Measurements from ENCODE around the gene DMRTB1. TPM values are rescaled to one million over a fixed set of nuclear protein-coding genes. Genes with fewer than 3 reads are reported as not detected.

The DMRTB1 gene
- total RNA-seq, 1 donor from 2014 or later, result not detected

- TF ChIP-seq, protein P1, sequence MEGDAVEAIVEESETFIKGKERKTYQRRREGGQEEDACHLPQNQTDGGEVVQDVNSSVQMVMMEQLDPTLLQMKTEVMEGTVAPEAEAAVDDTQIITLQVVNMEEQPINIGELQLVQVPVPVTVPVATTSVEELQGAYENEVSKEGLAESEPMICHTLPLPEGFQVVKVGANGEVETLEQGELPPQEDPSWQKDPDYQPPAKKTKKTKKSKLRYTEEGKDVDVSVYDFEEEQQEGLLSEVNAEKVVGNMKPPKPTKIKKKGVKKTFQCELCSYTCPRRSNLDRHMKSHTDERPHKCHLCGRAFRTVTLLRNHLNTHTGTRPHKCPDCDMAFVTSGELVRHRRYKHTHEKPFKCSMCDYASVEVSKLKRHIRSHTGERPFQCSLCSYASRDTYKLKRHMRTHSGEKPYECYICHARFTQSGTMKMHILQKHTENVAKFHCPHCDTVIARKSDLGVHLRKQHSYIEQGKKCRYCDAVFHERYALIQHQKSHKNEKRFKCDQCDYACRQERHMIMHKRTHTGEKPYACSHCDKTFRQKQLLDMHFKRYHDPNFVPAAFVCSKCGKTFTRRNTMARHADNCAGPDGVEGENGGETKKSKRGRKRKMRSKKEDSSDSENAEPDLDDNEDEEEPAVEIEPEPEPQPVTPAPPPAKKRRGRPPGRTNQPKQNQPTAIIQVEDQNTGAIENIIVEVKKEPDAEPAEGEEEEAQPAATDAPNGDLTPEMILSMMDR (IDR thresholded peaks at IDR 0.05), result no peak
- no peak overlapping the region for H3K27ac Mint-ChIP-seq (ENCODE audit: unreplicated experiment)
- no peak for DNase-seq (ENCODE audit: low spot score)
- peaks cover 4% of the 10 kb centered on the region for H3K36me3 Mint-ChIP-seq (ENCODE audit: low read depth)
- no peaks in the 10 kb centered on the region for H3K4me1 Mint-ChIP-seq (ENCODE audit: low read depth)
- no peaks in the 10 kb centered on the region for H3K9me3 Mint-ChIP-seq (ENCODE audit: low read depth)
- no peak overlapping the region for H3K4me3 Mint-ChIP-seq (ENCODE audit: unreplicated experiment)
- H3K27me3 Mint-ChIP-seq (ENCODE audit: low read depth), result peaks cover 21% of the 10 kb centered on the region
Measured at GRCh38 chr1:53435151-53435550, 24.0 kb upstream of the DMRTB1 start.

DNA sequence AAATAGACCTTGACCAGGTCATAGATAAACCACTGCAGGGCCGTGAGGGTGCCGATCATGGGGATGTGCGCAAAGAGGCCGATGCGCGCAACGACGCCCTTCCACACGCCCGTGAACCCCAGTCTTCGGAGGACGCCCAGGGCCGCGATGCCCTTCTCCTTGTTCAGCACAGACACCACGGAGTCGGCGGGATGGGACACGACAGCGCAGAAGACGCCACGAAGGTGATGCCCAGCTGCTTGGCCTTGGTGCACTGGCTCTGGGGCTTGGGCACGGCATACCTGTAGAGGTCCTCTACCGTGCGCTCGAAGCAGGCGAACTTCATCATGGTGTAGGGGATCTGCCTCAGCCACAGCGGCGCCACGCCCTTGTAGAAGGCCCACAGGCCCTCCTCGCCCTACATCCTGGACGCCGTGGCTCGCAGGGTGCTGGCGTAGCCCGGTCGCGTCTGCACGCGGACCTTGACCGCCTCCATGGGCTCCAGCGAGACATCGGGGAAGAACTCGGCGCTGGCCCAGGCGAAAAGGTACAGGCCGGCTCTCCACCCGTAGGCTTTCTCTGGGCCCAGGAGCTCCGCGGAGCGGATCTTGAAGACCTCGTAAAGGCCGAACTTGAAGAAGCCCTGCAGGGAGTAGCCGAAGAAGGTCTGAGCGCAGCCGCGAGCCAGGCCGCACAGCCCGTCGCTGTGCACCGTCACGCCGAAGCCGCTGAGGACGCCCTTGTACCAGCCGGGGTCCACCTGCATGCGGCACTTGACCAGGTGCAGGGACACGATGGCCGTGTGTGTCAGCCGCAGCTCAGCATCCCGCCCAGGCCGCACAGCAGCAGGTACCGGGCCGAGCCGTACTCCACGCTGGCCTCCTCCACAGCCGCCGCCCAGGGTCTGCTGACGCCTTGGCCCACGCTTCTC is 20.5 kb upstream of the DMRTB1 start:
- TF ChIP-seq, protein P1 (IDR thresholded peaks at IDR 0.05), result no peak
- Mint-ChIP-seq H3K27me3 (ENCODE audit: low read depth) (peaks cover 11% of the 10 kb centered on the region), H3K9me3 (ENCODE audit: low read depth) (no peaks in the 10 kb centered on the region), H3K27ac (ENCODE audit: unreplicated experiment) (no peak overlapping the region), H3K4me1 (ENCODE audit: low read depth) (no peaks in the 10 kb centered on the region), H3K4me3 (ENCODE audit: unreplicated experiment) (no peak overlapping the region), H3K36me3 (ENCODE audit: low read depth) (no peaks in the 10 kb centered on the region)
- no peak for DNase-seq (ENCODE audit: low spot score)

GRCh38 chr1:53439337-53440207 is 19.6 kb upstream of the DMRTB1 start:
- Mint-ChIP-seq H3K36me3 (ENCODE audit: low read depth) (no peaks in the 10 kb centered on the region), H3K9me3 (ENCODE audit: low read depth) (no peaks in the 10 kb centered on the region), H3K4me1 (ENCODE audit: low read depth) (no peaks in the 10 kb centered on the region), H3K27me3 (ENCODE audit: low read depth) (peaks cover 11% of the 10 kb centered on the region), H3K4me3 (ENCODE audit: unreplicated experiment) (no peak overlapping the region), H3K27ac (ENCODE audit: unreplicated experiment) (no peak overlapping the region)
- no peak for DNase-seq (ENCODE audit: low spot score)
- TF ChIP-seq, protein P1 (IDR thresholded peaks at IDR 0.05), result no peak

GRCh38 chr1:53440633-53441032 is 18.6 kb upstream of the DMRTB1 start:
- no peak for DNase-seq (ENCODE audit: low spot score)
- Mint-ChIP-seq H3K27me3 (ENCODE audit: low read depth) (peaks cover 9% of the 10 kb centered on the region), H3K9me3 (ENCODE audit: low read depth) (no peaks in the 10 kb centered on the region), H3K27ac (ENCODE audit: unreplicated experiment) (no peak overlapping the region), H3K4me3 (ENCODE audit: unreplicated experiment) (no peak overlapping the region), H3K4me1 (ENCODE audit: low read depth) (no peaks in the 10 kb centered on the region), H3K36me3 (ENCODE audit: low read depth) (no peaks in the 10 kb centered on the region)
- TF ChIP-seq, protein P1 (IDR thresholded peaks at IDR 0.05), result no peak

DNA sequence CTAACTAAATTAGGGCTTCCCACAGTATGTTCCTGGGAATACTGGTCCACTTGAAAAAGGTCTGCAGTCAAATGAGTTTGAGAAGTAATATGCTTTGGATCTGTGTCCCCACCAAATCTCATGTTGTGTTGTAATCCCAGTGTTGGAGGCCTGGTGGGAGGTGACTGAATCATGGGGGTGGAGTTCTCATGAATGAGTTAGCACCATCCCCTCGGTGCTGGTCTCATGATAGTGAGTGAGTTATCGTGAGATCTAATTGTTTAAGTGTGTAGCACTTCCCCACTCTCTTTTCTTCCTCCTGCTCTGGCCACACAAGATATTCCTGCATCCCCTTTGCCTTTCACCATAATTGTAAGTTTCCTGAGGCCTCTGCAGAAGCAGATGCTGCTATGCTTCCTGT is 16.9 kb upstream of the DMRTB1 start:
- no peak for DNase-seq (ENCODE audit: low spot score)
- Mint-ChIP-seq H3K4me3 (ENCODE audit: unreplicated experiment) (no peak overlapping the region), H3K36me3 (ENCODE audit: low read depth) (no peaks in the 10 kb centered on the region), H3K27me3 (ENCODE audit: low read depth) (peaks cover 2% of the 10 kb centered on the region), H3K4me1 (ENCODE audit: low read depth) (no peaks in the 10 kb centered on the region), H3K9me3 (ENCODE audit: low read depth) (no peaks in the 10 kb centered on the region), H3K27ac (ENCODE audit: unreplicated experiment) (no peak overlapping the region)
- TF ChIP-seq, protein P1 (IDR thresholded peaks at IDR 0.05), result no peak

Data from chondrocyte (in vitro differentiated cells).